MM.1S (cell line): Measurements from ENCODE around the gene PATE1.

Source experiments
- CTCF ChIP-seq: fragments of 300-600 bp; sonication (generic); IDR thresholded peaks from 2 replicates; pipeline ENCODE4 v1.5.1; 2016; ENCODE audit warnings: antibody characterized with exemption, low read length, mixed read lengths
- EZH2phosphoT487 ChIP-seq: fragments of 300-600 bp; sonication (generic); IDR thresholded peaks from 2 replicates; pipeline ENCODE4 v1.6.1; 2018; ENCODE audit warnings: antibody characterized with exemption, low read length

GRCh38 chr11:125750629-125751028, 4.5 kb downstream of the PATE1 start:
- TF ChIP-seq EZH2phosphoT487, result no peak
- TF ChIP-seq CTCF, result no peak
